ENCODE measurements around the gene CD81. TPM values are rescaled to one million over a fixed set of nuclear protein-coding genes. Genes with fewer than 3 reads are reported as not detected.

Gene CD81
- total RNA-seq, 6 donors from 2014 or later = 398 to 1,053 (median 787) TPM

- TF ChIP-seq POLR2A (IDR thresholded peaks at IDR 0.05) (peak in 3 of 4 donors; percentile 25 to 76 (median 58)), EP300 (IDR thresholded peaks at IDR 0.05) (peak; percentile 79 to 96 (median 96)), CTCF (IDR thresholded peaks at IDR 0.05) (peak in 2 of 6 experiments; percentile 7 to 28), POLR2AphosphoS5 (IDR thresholded peaks at IDR 0.05) (peak; percentile 93 to 98)
- 36 to 54% methylated on average over 9 to 20 of the region's 20 CpGs for WGBS, 2 donors
- ATAC-seq (ENCODE audit: low FRiP score in 2 of 2) (peak; percentile 52 to 66), DNase-seq (peak; percentile 85)
- peak overlapping the region; percentile 98 to 99 (median 98) for H3K27ac ChIP-seq
- H3K4me3 ChIP-seq = peak overlapping the region in 3 of 4 donors; percentile 88 to 96 (median 91)
- no peaks in the 10 kb centered on the region for H3K27me3 ChIP-seq
- no peaks in the 10 kb centered on the region for H3K9me3 ChIP-seq
- peaks cover 0 to 15% (median 5%) of the 10 kb centered on the region in 4 donors for H3K36me3 ChIP-seq
- H3K4me1 ChIP-seq = peaks cover 72 to 90% (median 82%) of the 10 kb centered on the region in 4 donors
Measured at GRCh38 chr11:2380807-2381350, 3.8 kb downstream of the CD81 start.

GRCh38 chr11:2381494-2382128, 4.5 kb downstream of the CD81 start:
- peaks cover 76 to 90% (median 83%) of the 10 kb centered on the region in 4 donors for H3K4me1 ChIP-seq
- ATAC-seq (ENCODE audit: low FRiP score in 2 of 2) (no peak), DNase-seq (no peak)
- H3K9me3 ChIP-seq = no peaks in the 10 kb centered on the region
- no peaks in the 10 kb centered on the region for H3K27me3 ChIP-seq
- TF ChIP-seq EP300 (IDR thresholded peaks at IDR 0.05) (no peak), POLR2AphosphoS5 (IDR thresholded peaks at IDR 0.05) (no peak), POLR2A (IDR thresholded peaks at IDR 0.05) (no peak), CTCF (IDR thresholded peaks at IDR 0.05) (no peak)
- H3K4me3 ChIP-seq = peak overlapping the region in 2 of 4 donors; percentile 88 to 91
- peak overlapping the region; percentile 98 to 99 (median 98) for H3K27ac ChIP-seq
- peaks cover 0 to 17% (median 10%) of the 10 kb centered on the region in 4 donors for H3K36me3 ChIP-seq
- 76 to 83% methylated on average over 11 of the region's 11 CpGs for WGBS, 2 donors

- TF ChIP-seq POLR2A (IDR thresholded peaks at IDR 0.05) (no peak), EP300 (IDR thresholded peaks at IDR 0.05) (no peak), CTCF (IDR thresholded peaks at IDR 0.05) (no peak), POLR2AphosphoS5 (IDR thresholded peaks at IDR 0.05) (no peak)
- DNase-seq (no peak), ATAC-seq (ENCODE audit: low FRiP score in 2 of 2) (no peak)
- H3K9me3 ChIP-seq = no peaks in the 10 kb centered on the region
- peaks cover 77 to 90% (median 84%) of the 10 kb centered on the region in 4 donors for H3K4me1 ChIP-seq
- H3K4me3 ChIP-seq = no peak overlapping the region
- peak overlapping the region; percentile 98 to 99 (median 98) for H3K27ac ChIP-seq
- 53 to 59% methylated on average over 6 to 11 of the region's 11 CpGs for WGBS, 2 donors
- peaks cover 0 to 17% (median 10%) of the 10 kb centered on the region in 4 donors for H3K36me3 ChIP-seq
- no peaks in the 10 kb centered on the region for H3K27me3 ChIP-seq
Measured at GRCh38 chr11:2382129-2382517, 5.0 kb downstream of the CD81 start.

GRCh38 chr11:2382936-2383851, 6.1 kb downstream of the CD81 start:
- no peaks in the 10 kb centered on the region for H3K9me3 ChIP-seq
- DNase-seq (peak; percentile 59 to 84), ATAC-seq (ENCODE audit: low FRiP score in 2 of 2) (no peak)
- H3K4me1 ChIP-seq = peaks cover 88 to 100% (median 94%) of the 10 kb centered on the region in 4 donors
- no peaks in the 10 kb centered on the region for H3K27me3 ChIP-seq
- peak overlapping the region in 2 of 4 donors; percentile 17 to 18 for H3K4me3 ChIP-seq
- peak overlapping the region; percentile 98 to 99 (median 98) for H3K27ac ChIP-seq
- WGBS, 2 donors = 31 to 42% methylated on average over 10 to 26 of the region's 26 CpGs
- TF ChIP-seq POLR2A (IDR thresholded peaks at IDR 0.05) (no peak), EP300 (IDR thresholded peaks at IDR 0.05) (peak in 3 of 4 donors; percentile 5 to 38 (median 35)), POLR2AphosphoS5 (IDR thresholded peaks at IDR 0.05) (peak; percentile 73 to 76), CTCF (IDR thresholded peaks at IDR 0.05) (no peak)
- peaks cover 0 to 17% (median 10%) of the 10 kb centered on the region in 4 donors for H3K36me3 ChIP-seq

Data from upper lobe of left lung (tissue), 6 donors.